ENCODE data around the gene GRM7.

- TF ChIP-seq, protein P1, sequence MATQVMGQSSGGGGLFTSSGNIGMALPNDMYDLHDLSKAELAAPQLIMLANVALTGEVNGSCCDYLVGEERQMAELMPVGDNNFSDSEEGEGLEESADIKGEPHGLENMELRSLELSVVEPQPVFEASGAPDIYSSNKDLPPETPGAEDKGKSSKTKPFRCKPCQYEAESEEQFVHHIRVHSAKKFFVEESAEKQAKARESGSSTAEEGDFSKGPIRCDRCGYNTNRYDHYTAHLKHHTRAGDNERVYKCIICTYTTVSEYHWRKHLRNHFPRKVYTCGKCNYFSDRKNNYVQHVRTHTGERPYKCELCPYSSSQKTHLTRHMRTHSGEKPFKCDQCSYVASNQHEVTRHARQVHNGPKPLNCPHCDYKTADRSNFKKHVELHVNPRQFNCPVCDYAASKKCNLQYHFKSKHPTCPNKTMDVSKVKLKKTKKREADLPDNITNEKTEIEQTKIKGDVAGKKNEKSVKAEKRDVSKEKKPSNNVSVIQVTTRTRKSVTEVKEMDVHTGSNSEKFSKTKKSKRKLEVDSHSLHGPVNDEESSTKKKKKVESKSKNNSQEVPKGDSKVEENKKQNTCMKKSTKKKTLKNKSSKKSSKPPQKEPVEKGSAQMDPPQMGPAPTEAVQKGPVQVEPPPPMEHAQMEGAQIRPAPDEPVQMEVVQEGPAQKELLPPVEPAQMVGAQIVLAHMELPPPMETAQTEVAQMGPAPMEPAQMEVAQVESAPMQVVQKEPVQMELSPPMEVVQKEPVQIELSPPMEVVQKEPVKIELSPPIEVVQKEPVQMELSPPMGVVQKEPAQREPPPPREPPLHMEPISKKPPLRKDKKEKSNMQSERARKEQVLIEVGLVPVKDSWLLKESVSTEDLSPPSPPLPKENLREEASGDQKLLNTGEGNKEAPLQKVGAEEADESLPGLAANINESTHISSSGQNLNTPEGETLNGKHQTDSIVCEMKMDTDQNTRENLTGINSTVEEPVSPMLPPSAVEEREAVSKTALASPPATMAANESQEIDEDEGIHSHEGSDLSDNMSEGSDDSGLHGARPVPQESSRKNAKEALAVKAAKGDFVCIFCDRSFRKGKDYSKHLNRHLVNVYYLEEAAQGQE (IDR thresholded peaks at IDR 0.05; ENCODE audit: borderline replicate concordance), result no peak
- TF ChIP-seq, protein P2, sequence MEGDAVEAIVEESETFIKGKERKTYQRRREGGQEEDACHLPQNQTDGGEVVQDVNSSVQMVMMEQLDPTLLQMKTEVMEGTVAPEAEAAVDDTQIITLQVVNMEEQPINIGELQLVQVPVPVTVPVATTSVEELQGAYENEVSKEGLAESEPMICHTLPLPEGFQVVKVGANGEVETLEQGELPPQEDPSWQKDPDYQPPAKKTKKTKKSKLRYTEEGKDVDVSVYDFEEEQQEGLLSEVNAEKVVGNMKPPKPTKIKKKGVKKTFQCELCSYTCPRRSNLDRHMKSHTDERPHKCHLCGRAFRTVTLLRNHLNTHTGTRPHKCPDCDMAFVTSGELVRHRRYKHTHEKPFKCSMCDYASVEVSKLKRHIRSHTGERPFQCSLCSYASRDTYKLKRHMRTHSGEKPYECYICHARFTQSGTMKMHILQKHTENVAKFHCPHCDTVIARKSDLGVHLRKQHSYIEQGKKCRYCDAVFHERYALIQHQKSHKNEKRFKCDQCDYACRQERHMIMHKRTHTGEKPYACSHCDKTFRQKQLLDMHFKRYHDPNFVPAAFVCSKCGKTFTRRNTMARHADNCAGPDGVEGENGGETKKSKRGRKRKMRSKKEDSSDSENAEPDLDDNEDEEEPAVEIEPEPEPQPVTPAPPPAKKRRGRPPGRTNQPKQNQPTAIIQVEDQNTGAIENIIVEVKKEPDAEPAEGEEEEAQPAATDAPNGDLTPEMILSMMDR (IDR thresholded peaks at IDR 0.05; ENCODE audit: poor library complexity, severe bottlenecking), result no peak
- TF ChIP-seq POLR2AphosphoS5 (IDR thresholded peaks at IDR 0.05), result no peak
- no peak for TF ChIP-seq TAF1 (IDR thresholded peaks at IDR 0.05; ENCODE audit: low read depth)
- TF ChIP-seq EZH2 (IDR thresholded peaks at IDR 0.05; ENCODE audit: borderline replicate concordance, insufficient read depth, low read length, poor library complexity, severe bottlenecking), result no peak
- no peak for TF ChIP-seq EP300 (conservative IDR thresholded peaks at IDR 0.05; ENCODE audit: poor library complexity, severe bottlenecking)
- no peak for TF ChIP-seq MXI1 (conservative IDR thresholded peaks at IDR 0.05; ENCODE audit: poor library complexity, severe bottlenecking)
These were observed 310.6 kb downstream of the GRM7 start for GRCh38 chr3:7171493-7171892.
